ENCODE results near the gene LIN7B.

The LIN7B gene

DNA sequence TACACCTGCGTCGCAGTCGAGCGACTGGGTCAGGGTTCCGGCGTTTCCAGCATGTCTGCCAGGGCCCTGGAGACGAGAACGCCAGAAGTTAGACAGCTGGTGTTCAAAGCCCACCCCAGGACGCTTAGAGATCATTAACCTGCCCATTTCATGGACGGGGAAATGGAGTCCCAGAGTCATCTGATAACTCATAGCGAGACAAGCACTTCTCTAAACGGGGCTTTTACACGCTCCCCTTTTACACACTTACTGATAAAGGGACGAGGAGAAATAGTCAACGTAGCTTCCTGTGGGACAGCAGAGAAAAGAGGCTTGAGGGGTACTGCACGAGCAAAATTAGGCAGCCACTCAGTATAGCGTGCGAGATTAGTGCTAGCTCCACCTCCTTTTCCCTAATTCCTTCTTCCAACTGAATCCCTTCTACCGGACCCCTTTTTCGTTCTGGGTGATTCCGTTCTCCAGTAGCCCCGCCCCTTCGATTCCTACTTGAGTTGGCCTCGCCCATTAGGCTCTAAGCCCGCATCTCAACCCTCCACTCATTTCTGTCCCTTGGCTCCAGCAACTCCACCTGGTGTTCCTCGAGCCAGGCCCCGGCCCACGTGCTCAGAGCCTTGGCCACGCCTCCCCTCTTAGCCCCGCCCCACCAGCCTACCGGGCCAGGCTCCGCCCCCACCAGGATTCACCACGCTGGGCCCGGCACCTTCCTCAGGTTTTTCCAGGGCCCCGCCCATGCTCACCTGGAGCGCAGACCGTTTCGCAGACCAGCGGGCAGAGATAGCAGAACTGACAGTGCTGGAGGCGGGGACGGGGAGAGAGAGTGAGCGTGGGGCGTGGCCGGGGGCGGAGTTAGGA is 37.3 kb downstream of the LIN7B start:
- no peak for DNase-seq (ENCODE audit: low spot score)
- no peak for TF ChIP-seq CTCF (IDR thresholded peaks at IDR 0.05; ENCODE audit: extremely low read depth, missing control alignments)

GRCh38 chr19:49152119-49152550 is 38.0 kb downstream of the LIN7B start:
- no peak for DNase-seq (ENCODE audit: low spot score)
- TF ChIP-seq CTCF (IDR thresholded peaks at IDR 0.05; ENCODE audit: extremely low read depth, missing control alignments): no peak

DNA sequence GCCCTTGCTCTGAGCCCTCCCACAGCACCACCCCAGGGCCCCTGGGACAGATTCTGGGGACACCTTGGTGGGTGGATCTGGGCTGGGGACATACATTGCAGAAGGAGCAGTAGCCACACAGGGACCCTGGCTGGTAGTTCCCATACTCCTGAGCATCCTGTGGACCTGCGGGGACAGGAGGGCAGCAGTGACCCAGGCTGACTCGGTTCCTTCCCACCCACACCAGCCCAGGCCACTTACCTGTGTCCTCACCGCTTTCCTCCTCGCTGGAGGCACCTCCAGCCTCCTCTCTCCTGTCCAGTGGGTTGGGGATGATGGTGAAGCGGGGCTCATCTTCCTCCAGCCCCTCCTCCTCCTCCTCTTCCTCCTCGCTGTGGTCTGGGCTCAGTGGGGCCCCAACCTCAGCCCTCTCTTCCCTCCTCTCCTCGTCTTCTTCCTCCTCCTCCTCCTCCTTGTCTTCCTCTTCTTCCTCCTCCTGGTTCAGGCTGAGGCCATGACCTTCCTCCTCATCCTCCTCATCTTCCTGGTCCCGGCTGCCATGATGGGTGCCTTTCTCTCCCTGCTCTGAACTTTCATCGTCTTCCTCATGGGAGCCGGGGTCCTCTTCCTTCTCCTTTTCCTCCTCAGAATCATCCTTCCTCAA is 39.1 kb downstream of the LIN7B start:
- TF ChIP-seq CTCF (IDR thresholded peaks at IDR 0.05; ENCODE audit: extremely low read depth, missing control alignments): no peak
- no peak for DNase-seq (ENCODE audit: low spot score)

DNA sequence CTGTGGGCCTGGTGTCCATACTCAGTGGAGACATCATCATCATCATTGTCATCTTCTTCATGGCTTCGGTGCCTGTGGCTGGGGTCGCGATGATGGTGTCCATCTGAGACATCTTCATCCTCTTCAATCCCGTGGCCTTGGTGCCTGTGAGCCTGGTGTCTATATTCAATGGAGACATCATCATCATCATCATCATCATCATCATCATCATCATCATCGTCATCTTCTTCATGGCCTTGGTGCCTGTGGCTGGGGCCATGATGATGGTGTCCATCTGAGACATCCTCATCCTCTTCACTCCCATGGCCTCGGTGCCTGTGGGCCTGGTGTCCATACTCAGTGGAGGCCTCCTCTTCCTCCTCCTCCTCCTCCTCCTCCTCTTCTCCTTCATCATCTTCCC is 40.1 kb downstream of the LIN7B start:
- no peak for TF ChIP-seq CTCF (IDR thresholded peaks at IDR 0.05; ENCODE audit: extremely low read depth, missing control alignments)
- no peak for DNase-seq (ENCODE audit: low spot score)

DNA sequence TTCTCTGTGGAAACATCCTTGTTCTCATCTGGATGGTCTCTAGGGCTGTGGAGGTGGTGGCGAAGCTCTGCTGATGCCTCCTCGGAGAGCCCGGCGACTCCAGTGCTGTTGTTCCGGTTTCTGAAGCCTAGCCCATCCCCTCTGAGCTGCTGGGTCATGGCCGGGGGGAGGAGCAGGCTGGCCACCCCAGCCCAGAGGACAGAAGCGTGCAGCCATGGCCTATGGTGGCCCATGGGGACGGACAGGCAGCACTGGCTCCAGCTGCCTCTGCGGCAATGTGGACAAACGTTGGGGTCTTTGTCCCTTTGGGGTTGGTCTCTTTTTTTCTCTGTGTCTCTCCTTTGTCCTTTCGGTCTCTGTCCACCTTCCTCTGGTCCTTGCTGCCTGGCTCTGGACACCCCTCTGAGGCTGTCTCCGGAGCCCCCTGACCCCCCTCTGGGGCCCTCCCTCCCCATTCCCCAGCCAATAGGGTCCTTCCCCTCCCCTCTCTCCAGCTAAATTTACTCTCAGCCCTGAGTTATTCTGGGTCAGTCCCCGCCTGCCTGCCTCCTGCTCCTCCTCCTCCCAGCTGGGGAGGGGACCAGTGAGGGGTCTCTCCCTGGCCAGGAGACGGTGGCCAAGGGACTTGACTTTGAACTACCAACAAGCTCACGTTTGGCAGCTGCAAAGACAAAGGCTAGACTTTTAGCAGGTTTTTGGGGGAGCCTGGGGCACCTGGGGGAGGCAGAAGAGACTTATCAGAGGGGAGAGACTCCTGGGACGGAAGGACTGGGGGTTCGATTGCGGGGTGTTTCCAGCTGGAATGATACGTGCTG is 41.0 kb downstream of the LIN7B start, which contains the start of gene HRC:
Gene HRC, minus strand, starts transcription at position 392 of the 815 bp plus-strand sequence. Its CDS starts 159 bp downstream, at position 233.
- DNase-seq (ENCODE audit: low spot score): no peak
- TF ChIP-seq CTCF (IDR thresholded peaks at IDR 0.05; ENCODE audit: extremely low read depth, missing control alignments): no peak

DNA sequence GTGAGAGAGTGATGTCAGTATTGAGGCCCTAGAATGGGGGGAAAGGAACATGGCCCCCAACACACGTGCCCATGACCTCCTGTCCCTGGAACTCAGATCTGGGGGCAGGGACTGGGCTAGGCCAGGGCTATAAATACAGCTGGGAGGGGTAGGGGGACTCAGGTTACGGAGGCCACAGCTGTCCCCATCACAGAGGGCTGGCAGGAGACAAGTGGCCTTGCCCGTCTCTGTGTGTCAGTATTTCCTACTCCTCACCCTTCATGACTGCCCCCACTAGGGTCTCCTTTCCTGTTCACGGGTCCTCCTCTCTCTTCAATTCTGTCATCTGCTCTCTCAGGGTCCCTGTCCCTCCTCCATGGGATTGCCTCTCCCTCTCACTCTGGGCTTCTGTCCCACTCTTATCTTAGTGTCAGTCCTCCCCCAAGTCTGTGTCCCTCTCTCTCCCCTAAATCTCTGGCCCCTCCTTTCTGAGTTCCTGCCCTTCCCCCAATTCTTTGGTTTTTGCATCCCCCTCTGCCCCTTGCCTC is 41.7 kb downstream of the LIN7B start:
- TF ChIP-seq CTCF (IDR thresholded peaks at IDR 0.05; ENCODE audit: extremely low read depth, missing control alignments): no peak

More for the DNA sequence above, 41.7 kb downstream of the LIN7B start:
- no peak for DNase-seq (ENCODE audit: low spot score)

All from GM20000 (cell line).